ENCODE data around the gene CCL2. TPM values are rescaled to one million over a fixed set of nuclear protein-coding genes. Genes with fewer than 3 reads are reported as not detected.

CCL2 gene
- total and polyA plus RNA-seq, 2 experiments from 2014 or later: 33.1 to 111 TPM

DNA sequence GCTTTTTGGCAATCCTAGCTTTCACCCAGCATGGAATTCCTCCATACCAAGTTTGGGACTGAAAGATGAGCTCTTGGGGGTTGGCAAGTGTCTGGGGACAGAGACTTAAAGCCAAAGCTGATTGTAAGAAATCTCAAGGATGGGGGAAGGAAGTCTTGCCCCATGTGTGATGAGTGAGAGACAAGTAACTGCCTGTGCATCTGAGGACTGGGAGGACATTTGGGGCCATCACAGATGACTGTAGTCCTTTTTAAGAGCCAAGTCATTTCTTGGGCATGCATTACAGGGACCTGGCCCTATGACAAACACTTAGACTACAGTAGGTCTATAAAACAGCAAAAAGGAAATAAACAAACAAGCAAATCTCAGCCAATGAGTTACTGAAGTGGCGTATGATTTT lies 36.3 kb upstream of the CCL2 start:
- Histone ChIP-seq H3K79me2 (ENCODE audit: insufficient read depth) (no peaks in the 10 kb centered on the region), H3K27ac (no peak overlapping the region), H3K36me3 (ENCODE audit: low read depth) (no peaks in the 10 kb centered on the region), H3K9me3 (ENCODE audit: low read depth) (no peaks in the 10 kb centered on the region), H4K20me1 (ENCODE audit: insufficient read depth) (no peaks in the 10 kb centered on the region), H3K4me1 (ENCODE audit: insufficient read depth) (no peaks in the 10 kb centered on the region), H3K4me2 (ENCODE audit: unreplicated experiment) (no peak overlapping the region), H2AFZ (no peak overlapping the region), H3K4me3 (no peak overlapping the region), H3K9me2 (ENCODE audit: insufficient read depth) (no peaks in the 10 kb centered on the region), H3K9ac (no peak overlapping the region), H3K27me3 (replicated peaks; ENCODE audit: insufficient read depth) (peaks cover 9% of the 10 kb centered on the region), H3F3A (ENCODE audit: insufficient read depth) (no peaks in the 10 kb centered on the region)
- no peak for DNase-seq
- 74 to 77% methylated on average over 1 of the region's 1 CpG for WGBS, 2 experiments (ENCODE audit: low coverage in 1 of 2, low lambda C conversion rate in 2 of 2, missing lambda C conversion rate in 2 of 2)
- in situ Hi-C loops (cut with MboI): no loop called here
- TF ChIP-seq EZH2phosphoT487 (IDR thresholded peaks at IDR 0.05; ENCODE audit: insufficient read depth, low read depth) (no peak), EZH2 (IDR thresholded peaks at IDR 0.05; ENCODE audit: insufficient read depth, poor library complexity, severe bottlenecking) (no peak)

DNA sequence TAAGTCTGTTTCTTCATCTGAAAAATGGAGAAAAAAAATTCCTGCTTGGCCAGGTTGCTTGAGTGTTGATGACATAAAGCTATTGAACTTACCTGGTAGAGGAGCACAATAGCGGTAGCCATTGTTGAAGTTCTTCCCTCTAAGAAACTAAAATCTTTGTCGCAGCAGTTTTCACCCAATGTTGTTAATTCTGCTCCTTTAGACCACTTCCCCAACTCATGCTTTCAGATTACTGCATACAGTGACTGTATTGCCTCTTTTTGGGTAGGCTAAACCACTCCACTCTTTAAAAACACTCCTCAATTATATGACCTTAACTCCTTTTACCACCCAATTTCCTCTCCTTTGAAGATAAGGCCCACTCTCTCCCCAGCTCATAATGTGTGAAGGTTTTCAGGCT lies 35.7 kb upstream of the CCL2 start:
- H4K20me1 ChIP-seq (ENCODE audit: insufficient read depth): no peaks in the 10 kb centered on the region
- in situ Hi-C loops (cut with MboI): no loop called here
- WGBS, 2 experiments (ENCODE audit: low coverage in 1 of 2, low lambda C conversion rate in 2 of 2, missing lambda C conversion rate in 2 of 2): 89 to 100% methylated on average over 2 of the region's 2 CpGs

DNA sequence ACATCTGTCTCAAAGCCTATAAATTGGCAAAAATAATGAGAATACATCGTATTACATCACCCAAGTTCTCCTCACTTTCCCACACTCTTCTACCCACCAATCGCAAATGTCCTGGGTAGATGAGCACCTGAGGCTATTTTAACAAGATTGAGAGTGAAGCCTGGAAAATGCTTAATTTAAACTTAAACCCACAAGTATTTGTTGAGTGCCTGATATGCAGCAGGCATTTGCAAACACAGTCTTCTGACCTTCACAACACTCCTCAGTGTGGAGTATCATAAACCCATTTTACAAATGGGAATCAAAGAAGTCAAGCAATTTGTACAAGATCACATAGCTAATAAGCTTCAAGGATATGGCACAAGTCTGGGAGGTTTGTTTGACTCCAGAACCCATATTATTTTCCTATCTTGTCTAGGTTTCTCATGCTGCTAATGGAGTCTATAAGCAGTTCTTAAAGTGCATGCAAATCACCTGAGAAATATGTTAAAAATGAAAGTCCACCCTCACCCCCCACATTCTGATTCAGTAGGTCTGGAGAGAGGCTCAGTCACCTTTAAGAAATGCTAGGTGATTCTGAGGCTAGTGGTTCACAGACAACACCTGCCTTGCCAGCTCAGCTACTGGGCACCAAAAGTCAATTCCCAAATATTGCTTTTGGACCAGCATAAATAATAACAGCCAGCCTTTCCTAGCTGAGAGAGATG lies 34.9 kb upstream of the CCL2 start:
- TF ChIP-seq EZH2phosphoT487 (IDR thresholded peaks at IDR 0.05; ENCODE audit: insufficient read depth, low read depth) (no peak), EZH2 (IDR thresholded peaks at IDR 0.05; ENCODE audit: insufficient read depth, poor library complexity, severe bottlenecking) (no peak)
- Histone ChIP-seq H4K20me1 (ENCODE audit: insufficient read depth) (no peaks in the 10 kb centered on the region), H3K9ac (no peak overlapping the region), H2AFZ (no peak overlapping the region), H3K79me2 (ENCODE audit: insufficient read depth) (no peaks in the 10 kb centered on the region), H3K36me3 (ENCODE audit: low read depth) (no peaks in the 10 kb centered on the region), H3K4me1 (ENCODE audit: insufficient read depth) (no peaks in the 10 kb centered on the region), H3K4me3 (no peak overlapping the region), H3K27ac (no peak overlapping the region), H3F3A (ENCODE audit: insufficient read depth) (no peaks in the 10 kb centered on the region), H3K4me2 (ENCODE audit: unreplicated experiment) (no peak overlapping the region), H3K9me3 (ENCODE audit: low read depth) (no peaks in the 10 kb centered on the region), H3K27me3 (replicated peaks; ENCODE audit: insufficient read depth) (peaks cover 9% of the 10 kb centered on the region), H3K9me2 (ENCODE audit: insufficient read depth) (no peaks in the 10 kb centered on the region)
- no peak for DNase-seq
- in situ Hi-C loops (cut with MboI): no loop called here
- 90 to 92% methylated on average over 2 of the region's 2 CpGs for WGBS, 2 experiments (ENCODE audit: low coverage in 1 of 2, low lambda C conversion rate in 2 of 2, missing lambda C conversion rate in 2 of 2)

More for the DNA sequence above, 35.7 kb upstream of the CCL2 start:
- Histone ChIP-seq H3K27ac (no peak overlapping the region), H3K4me3 (no peak overlapping the region), H3K36me3 (ENCODE audit: low read depth) (no peaks in the 10 kb centered on the region), H3K9me3 (ENCODE audit: low read depth) (no peaks in the 10 kb centered on the region), H3K27me3 (replicated peaks; ENCODE audit: insufficient read depth) (peaks cover 9% of the 10 kb centered on the region), H3K4me2 (ENCODE audit: unreplicated experiment) (no peak overlapping the region), H3K9ac (no peak overlapping the region), H2AFZ (no peak overlapping the region), H3K4me1 (ENCODE audit: insufficient read depth) (no peaks in the 10 kb centered on the region), H3F3A (ENCODE audit: insufficient read depth) (no peaks in the 10 kb centered on the region), H3K9me2 (ENCODE audit: insufficient read depth) (no peaks in the 10 kb centered on the region), H3K79me2 (ENCODE audit: insufficient read depth) (no peaks in the 10 kb centered on the region)
- no peak for DNase-seq
- no peak for TF ChIP-seq EZH2phosphoT487 (IDR thresholded peaks at IDR 0.05; ENCODE audit: insufficient read depth, low read depth)
- TF ChIP-seq EZH2 (IDR thresholded peaks at IDR 0.05; ENCODE audit: insufficient read depth, poor library complexity, severe bottlenecking): no peak

DNA sequence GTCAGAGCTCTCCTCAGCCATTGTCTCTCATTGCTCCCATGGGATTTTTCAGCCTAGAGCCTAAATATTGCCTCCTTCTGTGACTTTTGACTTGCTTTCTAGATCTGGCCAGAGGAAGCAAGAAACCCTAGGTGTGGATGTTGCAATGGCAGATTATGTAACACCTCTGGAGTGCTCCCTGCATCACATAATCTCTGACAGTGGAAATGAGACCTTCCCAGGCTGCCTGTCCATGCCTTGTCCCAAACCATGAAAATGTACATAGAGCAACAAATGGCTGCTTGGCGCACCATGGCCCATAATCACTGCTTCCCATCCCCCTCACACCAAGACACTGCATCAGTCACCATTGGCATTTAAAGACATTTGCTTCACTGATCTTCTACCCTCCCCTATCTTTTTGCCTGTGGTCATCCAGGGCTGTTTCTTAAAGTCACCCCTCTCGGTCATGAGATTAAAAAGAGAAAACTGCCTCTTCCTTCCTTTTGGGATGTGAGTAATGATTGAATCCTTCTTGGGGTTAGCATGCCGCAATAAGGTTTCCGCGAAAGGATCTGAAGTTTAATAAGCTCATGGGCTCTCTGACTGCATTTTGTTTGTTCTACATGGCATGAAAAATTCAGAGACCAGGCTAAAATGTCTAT lies 34.2 kb upstream of the CCL2 start:
- H3K79me2 ChIP-seq (ENCODE audit: insufficient read depth): no peaks in the 10 kb centered on the region
- no peak for DNase-seq
- in situ Hi-C loops (cut with MboI): no loop called here
- H3K9ac ChIP-seq: no peak overlapping the region
- no peaks in the 10 kb centered on the region for H4K20me1 ChIP-seq (ENCODE audit: insufficient read depth)
- no peak overlapping the region for H3K4me2 ChIP-seq (ENCODE audit: unreplicated experiment)
- H3F3A ChIP-seq (ENCODE audit: insufficient read depth): no peaks in the 10 kb centered on the region
- no peaks in the 10 kb centered on the region for H3K9me3 ChIP-seq (ENCODE audit: low read depth)
- no peaks in the 10 kb centered on the region for H3K9me2 ChIP-seq (ENCODE audit: insufficient read depth)
- H2AFZ ChIP-seq: no peak overlapping the region
- H3K4me3 ChIP-seq: no peak overlapping the region
- H3K4me1 ChIP-seq (ENCODE audit: insufficient read depth): no peaks in the 10 kb centered on the region
- H3K36me3 ChIP-seq (ENCODE audit: low read depth): no peaks in the 10 kb centered on the region
- WGBS, 2 experiments (ENCODE audit: low coverage in 1 of 2, low lambda C conversion rate in 2 of 2, missing lambda C conversion rate in 2 of 2): 84 to 91% methylated on average over 5 of the region's 5 CpGs
- peaks cover 8% of the 10 kb centered on the region for H3K27me3 ChIP-seq (replicated peaks; ENCODE audit: insufficient read depth)
- H3K27ac ChIP-seq: no peak overlapping the region
- TF ChIP-seq EZH2phosphoT487 (IDR thresholded peaks at IDR 0.05; ENCODE audit: insufficient read depth, low read depth): no peak

Data from GM23248 (cell line).